SK-N-DZ (cell line): ENCODE data around the gene VPS33A. TPM values are rescaled to one million over a fixed set of nuclear protein-coding genes. Genes with fewer than 3 reads are reported as not detected.
"Not testable (repeated sequence)": the region's sequence is repeated elsewhere in the genome, so short reads cannot be mapped to it uniquely, and the experiment has no call there.

ENCODE experiments used
- DNase-seq: peaks from one replicate; pipeline ENCODE4 v3.0.0-alpha.2; 2015; ENCODE audit warnings: low spot score
- polyA plus RNA-seq, 2 experiments: library from polyadenylated mRNA; depleted of rRNA; stranded (reverse); fragments of >200 nt; gene quantifications; 2 replicates each; pipeline ENCODE4 v1.2.3, GENCODE V29; 2014

Gene VPS33A
- polyA plus RNA-seq (2014; cell fraction: cytosol; rRNA removed) = 51.2 and 61.3 TPM in 2 replicates
- 15.5 and 21.6 TPM in 2 replicates for polyA plus RNA-seq (2014; cell fraction: nucleus; rRNA removed)

DNA sequence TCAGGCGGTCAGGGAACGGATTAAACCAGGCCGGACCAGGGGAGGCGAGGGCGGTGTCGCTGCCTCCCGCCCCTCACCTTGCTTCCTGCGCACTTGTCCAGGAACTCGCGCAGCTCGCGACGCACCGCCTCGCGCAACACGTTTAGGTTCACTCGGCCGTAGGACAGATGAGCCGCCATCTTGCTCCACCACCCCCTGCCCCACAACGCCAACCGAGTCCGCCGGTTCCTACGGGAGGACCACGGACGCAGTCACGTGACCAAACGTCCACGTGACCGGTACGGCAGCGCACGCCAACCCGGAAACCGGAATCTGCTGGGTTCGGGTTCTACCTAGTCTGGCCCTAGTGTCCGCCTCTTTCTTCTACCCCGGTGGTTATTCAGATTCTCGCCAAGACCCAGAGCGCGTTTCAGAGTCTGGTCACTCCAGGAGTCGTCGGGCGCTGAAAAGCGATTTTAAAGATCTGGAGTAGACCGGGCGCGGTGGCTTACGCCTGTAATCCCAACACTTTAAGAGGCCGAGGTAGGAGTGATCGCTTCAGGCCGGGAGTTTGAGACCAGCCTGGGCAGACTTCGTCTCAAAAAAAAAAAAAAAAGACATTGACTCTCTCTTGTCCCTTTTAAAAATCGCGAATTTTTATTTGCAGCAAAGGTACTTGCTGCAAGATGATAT, at the start of gene VPS33A:
Gene VPS33A (minus strand): TSS at position 265 of the 672 bp plus-strand sequence. CDS start 86 bp downstream, at position 179.
- DNase-seq = peak; percentile 99

- DNase-seq = no peak
Observed at GRCh38 chr12:122312926-122313325, 46.6 kb upstream of the VPS33A start.

- DNase-seq = no peak
Observed at GRCh38 chr12:122311696-122312095, 45.4 kb upstream of the VPS33A start.

- no peak for DNase-seq
Observed at GRCh38 chr12:122310626-122311333, 44.5 kb upstream of the VPS33A start.

DNA sequence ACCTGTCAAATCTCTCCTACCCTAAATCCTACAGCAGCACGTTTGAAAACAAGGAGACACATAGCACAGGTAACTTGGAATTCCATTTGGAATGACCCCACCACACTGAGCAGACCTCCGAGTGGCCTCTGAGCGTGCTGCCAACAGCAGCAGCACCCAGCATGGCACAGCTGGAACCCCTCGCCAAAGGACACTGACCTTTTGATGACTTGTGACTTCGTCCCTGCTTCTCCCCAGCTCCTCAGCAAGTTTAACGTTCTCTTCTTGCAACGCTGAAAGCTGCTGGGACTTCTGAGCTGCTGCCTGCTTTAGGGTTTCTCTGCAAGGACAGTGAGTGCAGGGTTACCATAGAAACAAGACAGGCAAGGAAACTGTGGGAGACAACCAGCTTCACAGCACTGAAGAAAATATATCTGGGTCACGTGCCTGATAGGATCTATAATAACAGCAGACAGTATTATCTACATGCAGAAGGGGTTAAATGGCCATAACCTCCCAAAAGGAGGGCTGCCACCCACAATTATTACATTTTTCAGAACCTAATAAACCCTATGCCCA, 43.3 kb upstream of the VPS33A start:
- peak; percentile 43 for DNase-seq

DNA sequence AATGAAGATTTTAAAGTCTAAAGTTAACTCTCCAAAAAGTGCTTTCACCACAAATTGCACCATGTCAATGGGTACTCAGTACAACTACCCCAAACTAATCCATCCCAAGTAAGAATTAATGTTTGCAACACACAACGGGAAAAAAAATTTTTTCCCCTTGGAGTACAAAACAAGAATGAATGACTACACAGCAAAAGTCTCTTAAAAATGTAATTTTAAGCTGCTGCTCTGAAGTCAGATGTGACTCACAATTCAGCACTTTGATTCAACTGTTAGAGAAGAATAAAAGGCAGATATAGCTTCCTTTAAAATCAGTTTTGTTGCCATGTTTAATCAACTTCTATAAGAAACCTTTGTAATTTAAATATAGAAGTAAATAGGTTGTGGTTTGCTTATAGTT, 42.5 kb upstream of the VPS33A start:
- no peak for DNase-seq

DNA sequence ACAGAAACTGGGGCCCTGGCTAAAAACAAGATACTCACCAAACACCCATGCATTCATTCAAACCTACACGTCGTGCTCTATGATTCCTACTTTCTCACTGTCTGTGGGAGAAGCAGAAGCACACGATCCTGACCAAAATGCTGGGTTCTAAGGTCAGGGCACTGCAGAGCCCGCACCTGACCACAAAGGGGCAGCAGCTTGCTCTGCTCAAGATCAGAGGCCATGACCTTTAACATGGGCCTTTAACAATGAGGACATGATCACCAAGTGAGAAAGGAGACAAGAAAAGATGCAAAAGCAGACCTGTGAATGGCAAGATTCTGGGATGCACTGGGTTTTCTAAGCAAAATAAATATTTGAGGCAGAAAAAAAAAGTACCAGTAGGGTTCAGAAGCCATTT, 40.1 kb upstream of the VPS33A start:
- DNase-seq = no peak

DNA sequence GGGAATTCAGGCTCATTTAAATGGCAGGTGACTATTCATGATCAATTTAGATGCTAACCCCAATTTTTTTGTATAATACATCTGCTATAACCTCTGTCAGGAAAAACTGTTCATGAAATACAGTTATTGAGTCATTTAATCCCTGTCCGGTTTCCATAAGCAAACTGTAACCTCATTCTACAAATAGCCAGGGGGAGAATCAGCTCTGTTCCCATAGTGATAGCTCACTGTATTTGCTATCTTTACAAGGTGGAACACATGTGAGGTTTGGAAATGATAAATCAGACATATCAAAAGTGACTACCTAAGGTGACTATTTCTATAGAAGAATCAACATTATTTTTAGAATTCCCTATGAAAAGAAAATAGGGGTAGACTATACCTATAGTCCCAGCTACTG, 38.6 kb upstream of the VPS33A start:
- no peak for DNase-seq

DNA sequence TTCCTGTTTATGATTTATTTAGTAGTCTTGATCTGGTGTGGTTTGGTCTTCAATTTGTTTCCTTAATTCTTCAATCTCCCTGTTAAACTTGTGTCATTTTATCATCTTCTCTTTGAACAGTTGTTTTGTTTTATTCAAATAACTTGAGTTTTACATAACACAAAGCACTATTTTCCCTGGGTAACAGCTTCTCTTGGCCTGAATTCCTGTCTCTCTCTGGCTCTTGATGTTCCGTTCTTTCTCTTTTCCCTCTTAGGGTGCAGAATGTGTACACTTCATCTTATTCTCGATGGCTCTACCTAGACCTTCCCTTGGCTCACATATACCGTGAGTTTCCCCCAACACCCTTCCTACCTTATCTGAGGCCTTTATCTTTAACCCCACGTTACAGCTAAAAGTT, 36.8 kb upstream of the VPS33A start:
- no peak for DNase-seq

DNA sequence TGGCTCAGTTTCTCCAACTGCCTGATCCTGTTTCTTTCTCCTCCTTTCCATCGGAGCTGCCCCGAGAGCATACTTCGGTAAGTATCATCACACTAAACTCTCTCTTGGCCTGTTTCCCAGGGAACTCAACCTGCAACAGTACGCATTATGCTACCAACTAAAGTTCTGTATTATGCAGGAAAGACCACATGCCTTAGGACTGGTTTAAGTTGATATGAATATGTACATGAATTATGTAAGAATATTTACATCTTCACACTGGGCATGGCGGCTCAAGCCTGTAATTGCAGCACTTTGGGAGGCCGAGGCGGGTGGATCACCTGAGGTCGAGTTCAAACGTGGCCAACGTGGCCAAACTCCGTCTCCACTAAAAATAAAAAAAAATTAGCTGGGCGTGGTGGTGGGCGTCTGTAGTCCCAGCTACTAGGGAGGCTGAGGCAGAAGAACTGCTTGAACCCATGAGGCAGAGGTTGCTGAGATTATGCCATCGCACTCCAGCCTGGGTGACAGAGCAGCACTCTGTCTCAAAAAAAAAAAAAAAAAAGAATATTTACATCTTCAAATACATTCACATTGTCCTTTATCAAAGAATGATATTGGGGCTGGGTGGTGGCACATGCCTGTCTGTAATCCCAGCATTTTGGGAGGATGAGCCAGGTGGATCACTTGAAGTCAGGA, 31.9 kb upstream of the VPS33A start:
- no peak for DNase-seq

GRCh38 chr12:122297494-122297893, 31.2 kb upstream of the VPS33A start:
- DNase-seq = no peak

- no peak for DNase-seq
Observed at GRCh38 chr12:122295877-122296276, 29.6 kb upstream of the VPS33A start.

DNA sequence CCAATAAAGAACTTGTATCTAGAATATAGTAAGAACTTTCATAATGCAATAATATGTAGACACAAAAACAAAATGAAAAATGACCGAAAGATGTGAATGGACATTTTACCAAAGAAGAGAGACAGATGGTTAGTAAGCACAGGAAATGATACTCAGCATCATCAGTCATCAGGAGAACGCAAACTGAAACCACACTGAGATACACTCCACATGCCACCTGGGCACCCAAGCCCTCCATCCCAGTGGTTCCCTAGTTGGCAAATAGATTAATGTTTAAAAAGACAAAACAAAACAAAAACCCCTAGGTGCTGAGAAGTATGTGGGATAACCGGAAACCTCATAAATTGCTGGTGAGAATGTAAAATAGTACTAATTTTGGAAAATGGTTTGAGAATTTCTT, 26.8 kb upstream of the VPS33A start:
- DNase-seq = no peak

GRCh38 chr12:122291431-122291830, 25.1 kb upstream of the VPS33A start:
- DNase-seq = no peak

- no peak for DNase-seq
Observed at GRCh38 chr12:122283680-122284079, 17.4 kb upstream of the VPS33A start.

DNA sequence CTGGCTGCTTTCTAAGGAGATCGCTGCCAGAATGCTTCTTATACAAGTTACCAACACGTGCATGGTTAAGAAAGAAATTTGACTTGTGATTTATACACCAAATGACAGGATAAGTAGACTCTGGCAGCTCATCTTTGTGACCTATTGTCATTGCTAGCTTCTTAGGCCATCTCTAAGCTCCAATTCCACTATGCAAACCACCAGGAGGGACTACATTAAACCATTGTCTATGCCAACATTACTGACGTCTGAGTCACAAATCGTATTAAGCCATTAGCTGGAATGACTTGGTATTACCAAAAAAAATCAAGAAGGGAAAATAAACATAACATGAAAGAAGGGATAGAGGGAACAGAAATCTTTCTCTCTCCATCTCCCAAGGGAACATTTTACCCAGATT, 15.8 kb upstream of the VPS33A start:
- DNase-seq = no peak

DNA sequence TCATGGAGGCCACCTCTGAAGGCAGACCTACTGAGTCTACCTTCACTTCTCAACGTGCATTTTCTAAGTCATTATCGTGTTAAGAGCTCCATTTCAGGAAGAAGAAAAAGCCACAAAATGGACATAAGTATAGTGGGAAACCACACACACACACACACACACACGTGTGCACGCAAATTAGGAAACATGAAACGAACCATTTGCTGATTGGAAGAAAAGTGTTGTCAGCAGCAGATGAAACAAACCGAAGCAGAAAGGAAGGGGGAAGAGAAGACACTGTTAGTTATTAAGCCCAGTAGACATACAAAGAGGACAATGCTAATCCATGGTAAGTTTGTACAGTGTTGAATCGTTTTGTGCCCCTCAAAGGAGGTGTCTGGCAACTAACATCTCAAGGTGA, 9.9 kb upstream of the VPS33A start:
- no peak for DNase-seq

DNA sequence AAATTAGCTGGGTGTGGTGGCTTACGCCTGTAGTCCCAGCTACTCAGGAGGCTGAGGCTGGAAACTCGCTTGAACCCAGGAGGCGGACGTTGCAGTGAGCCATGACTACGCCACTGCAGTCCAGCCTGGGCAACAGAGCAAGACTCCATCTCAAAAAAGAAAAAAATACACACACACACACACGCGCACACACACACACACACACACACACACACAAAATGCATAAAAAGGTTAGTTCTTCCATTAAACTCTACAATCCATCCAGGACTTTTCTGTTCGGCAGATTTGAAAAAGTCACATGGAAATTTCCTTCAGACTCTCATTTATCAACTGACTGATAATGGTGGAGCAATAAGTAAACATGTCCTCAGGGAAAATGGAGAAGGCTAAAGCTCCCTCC, 9.2 kb upstream of the VPS33A start:
- DNase-seq = no peak

- no peak for DNase-seq
Observed at GRCh38 chr12:122265886-122266229, 436 bp downstream of the VPS33A start.

DNA sequence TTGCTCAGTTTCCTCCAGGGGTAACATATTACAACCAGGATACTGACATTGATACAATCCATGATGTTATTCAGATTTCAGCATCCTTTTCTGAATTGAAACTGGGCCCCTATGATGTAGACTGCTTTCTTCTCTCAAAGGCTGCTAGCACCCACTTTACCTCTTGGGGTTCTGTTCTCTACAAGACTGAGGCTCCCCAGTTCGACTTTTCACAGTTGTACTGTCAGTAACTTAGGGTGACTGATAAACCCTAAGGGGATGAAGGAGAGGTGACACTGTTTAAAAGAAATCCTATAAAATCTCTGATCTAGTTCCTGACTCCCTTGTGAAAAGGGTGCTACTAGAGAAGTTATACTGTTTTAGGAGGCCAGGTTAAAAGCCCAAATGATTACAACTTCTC, 818 bp downstream of the VPS33A start:
- DNase-seq = no peak

GRCh38 chr12:122260735-122261134, 5.6 kb downstream of the VPS33A start:
- not testable (repeated sequence) for DNase-seq

DNA sequence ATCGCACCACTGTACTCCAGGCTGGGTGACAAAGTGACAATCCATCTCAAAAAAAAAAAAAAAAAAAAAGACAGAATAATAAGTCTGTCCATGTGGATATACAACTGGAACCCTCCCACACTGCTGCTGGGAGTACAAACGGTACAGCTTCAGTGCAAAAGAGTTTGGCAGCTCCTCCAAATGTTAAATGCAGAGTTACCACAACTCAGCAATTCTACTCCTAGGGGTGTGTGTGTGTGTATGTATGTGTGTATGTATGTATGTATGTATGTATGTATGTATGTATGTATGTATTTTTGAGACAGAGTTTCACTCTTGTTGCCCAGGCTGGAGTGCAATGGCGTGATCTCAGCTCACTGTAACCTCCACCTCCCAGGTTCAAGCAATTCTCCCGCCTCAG, 7.4 kb downstream of the VPS33A start:
- DNase-seq = not testable (repeated sequence)
